NCI-H510A (cell line): ENCODE results near the gene UGT1A5.
"Not testable (repeated sequence)": the region's sequence is repeated elsewhere in the genome, so short reads cannot be mapped to it uniquely, and the experiment has no call there.

ENCODE experiments used
- DNase-seq: peaks from one replicate; lab custom pipeline; 2025; lab: John Stamatoyannopoulos, UW

The UGT1A5 gene

GRCh38 chr2:233746475-233747282 lies 34.0 kb downstream of the UGT1A5 start:
- no peak for DNase-seq

GRCh38 chr2:233747283-233747544 lies 34.5 kb downstream of the UGT1A5 start:
- no peak for DNase-seq

DNA sequence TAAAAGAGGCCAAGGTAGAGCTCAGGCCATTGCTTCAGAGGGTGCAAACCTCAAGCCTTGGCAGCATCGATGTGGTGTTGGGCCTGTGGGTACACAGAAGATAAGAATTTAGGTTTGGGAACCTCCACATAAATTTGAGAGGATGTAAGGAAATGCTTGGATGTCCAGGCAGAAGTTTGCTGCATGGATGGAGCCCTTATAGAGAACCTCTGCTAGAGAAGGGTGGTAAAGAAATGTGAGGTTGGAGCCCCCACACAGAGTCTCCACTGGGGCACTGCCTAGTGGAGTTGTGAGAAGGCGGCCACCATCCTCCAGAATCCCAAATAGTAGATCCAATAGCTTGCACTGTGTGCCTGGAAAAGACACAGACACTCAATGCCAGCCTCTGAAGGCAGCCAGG lies 38.0 kb downstream of the UGT1A5 start:
- DNase-seq, result not testable (repeated sequence)

DNA sequence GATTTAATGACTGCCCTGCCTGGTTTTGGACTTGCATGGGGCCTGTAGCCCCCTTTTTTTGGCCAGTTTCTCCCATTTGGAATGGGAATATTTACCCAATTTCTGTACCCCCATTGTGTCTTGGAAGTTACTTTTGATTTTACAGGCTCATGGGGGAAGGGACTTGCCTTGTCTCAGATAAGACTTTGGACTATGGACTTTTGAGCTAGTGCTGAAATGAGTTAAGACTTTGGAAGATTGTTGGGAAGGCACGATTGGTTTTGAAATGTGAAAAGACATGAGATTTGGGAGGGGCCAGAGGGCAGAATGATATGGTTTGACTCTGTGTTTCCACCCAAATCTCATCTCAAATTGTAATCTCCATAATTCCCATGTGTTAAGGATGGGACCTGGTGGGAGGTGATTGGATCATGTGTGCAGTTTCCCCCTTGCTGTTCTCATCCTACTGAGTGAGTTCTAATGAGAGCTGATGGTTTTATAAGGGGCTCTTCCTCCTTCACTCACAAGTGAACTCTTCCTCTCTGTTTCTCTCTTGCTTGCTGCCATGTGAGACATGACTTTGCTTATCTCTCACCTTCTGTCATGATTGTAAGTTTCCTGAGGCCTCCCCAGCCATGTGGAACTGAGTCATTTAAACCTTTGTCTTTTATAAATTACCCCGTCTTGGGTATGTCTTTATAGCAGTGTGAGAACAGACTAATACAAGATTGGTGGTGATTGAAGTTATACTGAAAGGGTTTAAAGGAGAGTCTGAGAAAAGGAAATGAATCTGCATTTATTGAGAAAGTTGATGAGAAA lies 38.7 kb downstream of the UGT1A5 start:
- DNase-seq, result not testable (repeated sequence)

- DNase-seq, result no peak
These were observed 42.3 kb downstream of the UGT1A5 start for GRCh38 chr2:233754872-233755611.

- no peak for DNase-seq
These were observed 43.8 kb downstream of the UGT1A5 start for GRCh38 chr2:233756429-233757081.

GRCh38 chr2:233758141-233758540 lies 45.4 kb downstream of the UGT1A5 start:
- no peak for DNase-seq

- DNase-seq, result no peak
These were observed 46.1 kb downstream of the UGT1A5 start for GRCh38 chr2:233758849-233759248.

GRCh38 chr2:233760043-233760442 lies 47.3 kb downstream of the UGT1A5 start, which contains the start of gene UGT1A1:
Gene UGT1A1 (plus strand): TSS chr2:233760270. CDS start chr2:233760288, 18 bp downstream.
- DNase-seq, result no peak

DNA sequence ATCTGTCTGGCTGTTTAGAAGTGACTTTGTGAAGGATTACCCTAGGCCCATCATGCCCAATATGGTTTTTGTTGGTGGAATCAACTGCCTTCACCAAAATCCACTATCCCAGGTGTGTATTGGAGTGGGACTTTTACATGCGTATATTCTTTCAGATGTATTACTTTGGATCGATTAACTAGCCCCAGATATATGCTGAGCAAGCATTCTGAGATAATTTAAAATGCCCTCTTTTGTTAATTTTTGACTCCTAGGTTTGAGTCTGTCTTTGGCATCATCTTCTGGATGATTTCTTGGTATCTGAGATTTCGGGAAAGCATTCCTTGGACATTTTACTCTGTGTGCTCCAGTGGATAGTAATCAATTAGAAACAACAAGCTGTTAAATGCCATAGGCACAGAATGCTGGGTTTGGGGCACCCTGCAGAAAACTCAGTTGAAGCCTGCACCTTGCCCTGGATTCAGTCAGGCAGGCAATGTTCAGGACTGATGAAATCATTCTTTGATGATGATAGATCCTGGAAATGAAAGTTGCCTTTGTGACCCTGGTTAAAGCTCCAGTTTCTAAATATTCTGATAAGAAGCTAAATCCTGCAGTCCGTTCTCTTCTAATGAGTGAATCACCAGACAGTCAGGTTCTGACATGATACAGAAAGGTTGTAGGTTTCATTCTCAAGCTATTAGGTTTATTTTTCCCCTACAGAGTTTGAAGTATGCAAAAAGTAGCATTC lies 48.5 kb downstream of the UGT1A5 start:
- no peak for DNase-seq

DNA sequence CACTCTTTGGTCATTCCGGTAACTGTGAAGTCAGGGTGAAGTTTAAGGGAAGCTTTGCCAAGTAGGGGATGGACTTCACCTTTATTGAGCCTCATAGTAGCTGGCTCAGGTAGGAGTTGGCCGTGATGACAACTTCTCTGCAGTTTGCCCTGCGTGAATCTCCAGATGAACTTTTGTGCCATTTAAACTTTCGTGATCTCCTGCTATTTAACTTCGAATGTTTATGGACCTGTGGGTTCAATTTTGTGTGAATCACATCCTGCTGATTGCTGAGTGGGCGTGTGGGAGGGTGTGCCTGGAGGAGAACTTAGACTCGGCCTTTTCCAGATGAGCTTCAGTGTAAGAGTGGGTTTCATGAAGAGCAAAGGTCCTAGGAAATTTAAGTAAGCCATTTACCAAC lies 51.6 kb downstream of the UGT1A5 start:
- DNase-seq, result no peak

GRCh38 chr2:233764761-233765160 lies 52.1 kb downstream of the UGT1A5 start:
- no peak for DNase-seq

DNA sequence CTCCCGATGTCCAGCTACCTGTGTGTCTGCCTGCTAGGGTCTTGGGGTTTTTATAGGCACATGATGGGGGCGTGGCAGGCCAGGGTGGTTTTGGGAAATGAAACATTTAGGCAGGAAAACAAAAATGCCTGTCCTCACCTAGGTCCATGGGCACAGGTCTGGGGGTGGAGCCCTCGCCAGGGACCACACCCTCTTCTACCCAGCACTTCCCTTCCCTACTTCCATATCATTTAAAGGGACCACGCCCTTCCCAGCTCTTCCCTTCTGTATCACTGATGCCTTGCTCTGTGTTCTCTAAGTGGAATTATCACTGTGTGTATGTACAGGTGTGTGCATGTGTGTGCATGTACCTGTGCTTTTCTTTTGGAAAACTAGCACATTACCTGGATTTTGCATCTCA lies 53.7 kb downstream of the UGT1A5 start:
- no peak for DNase-seq

- no peak for DNase-seq
These were observed 55.4 kb downstream of the UGT1A5 start for GRCh38 chr2:233768076-233768475.

DNA sequence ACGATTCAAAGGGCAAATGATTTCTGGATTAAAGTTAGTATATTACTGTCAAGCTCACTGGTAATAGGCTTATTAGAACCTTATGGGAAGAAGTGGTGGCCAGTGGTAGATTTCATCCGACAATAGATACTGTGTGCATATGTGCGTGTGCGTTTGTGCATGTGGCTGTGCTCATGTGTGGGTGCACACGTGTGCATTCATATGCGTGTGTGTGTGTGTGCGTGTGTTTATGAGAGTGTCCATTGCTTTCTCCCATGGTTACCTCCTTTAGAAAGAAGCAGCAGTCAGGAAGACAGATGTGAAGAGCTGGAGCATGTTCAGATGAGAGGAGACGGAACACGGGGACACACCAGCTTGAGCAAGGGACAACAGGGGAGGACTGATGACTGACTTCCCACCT lies 56.6 kb downstream of the UGT1A5 start:
- no peak for DNase-seq

GRCh38 chr2:233772153-233772552 lies 59.4 kb downstream of the UGT1A5 start:
- DNase-seq, result no peak

DNA sequence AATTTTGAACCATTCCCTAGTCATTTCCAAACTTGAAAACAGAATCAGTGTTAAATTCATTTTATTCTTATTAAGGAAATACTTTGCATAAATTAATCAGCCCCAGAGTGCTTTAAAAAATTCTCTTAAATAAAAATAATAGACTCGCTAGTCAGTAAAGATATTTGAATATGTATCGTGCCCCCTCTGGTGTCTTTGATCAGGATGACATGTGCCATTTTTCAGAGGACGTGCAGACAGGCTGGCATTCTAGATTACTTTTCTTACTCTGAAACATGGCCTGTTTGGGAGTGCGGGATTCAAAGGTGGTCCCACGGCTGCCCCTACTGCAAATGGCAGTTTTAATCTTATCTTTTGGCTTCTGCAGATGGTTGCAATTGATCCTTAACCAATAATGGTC lies 59.9 kb downstream of the UGT1A5 start:
- DNase-seq, result no peak

DNA sequence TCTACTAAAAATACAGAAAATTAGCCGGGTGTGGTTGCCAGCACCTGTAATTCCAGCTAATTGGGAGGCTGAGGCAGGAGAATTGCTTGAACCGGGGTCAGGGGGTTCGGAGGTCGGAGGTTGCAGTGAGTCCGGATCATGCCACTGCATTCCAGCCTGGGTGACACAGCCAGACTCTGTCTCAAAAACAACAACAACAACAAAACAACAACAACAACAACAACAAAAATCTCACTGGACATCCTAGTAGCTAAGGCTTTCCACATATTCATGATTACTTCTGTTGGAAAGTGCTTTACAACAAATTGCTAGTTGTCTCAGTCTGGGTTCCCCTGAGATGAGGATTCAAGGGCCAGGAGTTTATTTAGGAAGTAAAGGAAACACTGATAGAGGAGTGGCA lies 61.1 kb downstream of the UGT1A5 start:
- no peak for DNase-seq

DNA sequence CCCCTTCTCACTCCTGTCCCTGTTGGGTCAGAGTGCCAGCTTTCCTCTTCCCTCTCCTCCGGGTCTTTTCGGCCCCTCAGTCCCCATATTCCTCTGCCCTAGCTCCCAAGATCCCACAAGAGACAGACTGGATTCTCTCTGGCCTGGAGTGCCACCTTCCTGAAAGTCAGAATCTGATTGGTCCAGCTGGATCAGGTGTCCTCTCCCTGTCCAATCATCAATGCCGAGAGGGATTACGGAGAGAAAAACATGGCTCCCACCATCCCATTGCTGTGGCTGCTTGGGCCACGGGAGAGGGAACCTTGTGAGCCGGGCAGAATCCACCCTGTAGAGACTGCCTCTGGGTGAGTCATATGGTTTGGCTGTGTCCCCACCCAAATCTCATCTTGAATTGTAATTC lies 62.7 kb downstream of the UGT1A5 start:
- DNase-seq, result no peak

DNA sequence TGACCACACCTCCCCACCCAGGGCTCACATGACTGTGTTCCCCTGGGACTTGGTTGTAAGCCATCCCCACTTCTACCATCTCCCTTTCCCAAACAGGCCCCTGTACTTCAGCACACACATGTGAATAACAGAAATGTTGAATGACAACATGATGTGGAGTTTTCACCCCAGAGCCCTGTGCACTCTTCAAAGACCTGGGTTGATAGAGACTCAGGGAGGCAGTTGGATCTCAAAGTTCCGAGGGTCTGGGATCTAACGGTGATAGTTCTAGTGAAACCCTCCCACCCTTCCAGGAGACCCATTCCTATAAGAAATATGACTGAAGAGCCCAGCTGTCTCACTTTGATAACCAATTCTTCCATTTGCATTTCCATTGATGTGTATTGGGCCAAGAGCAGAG lies 65.3 kb downstream of the UGT1A5 start, which contains the start of gene MROH2A:
Gene MROH2A, plus strand, starts transcription at position 301 of the 400 bp plus-strand sequence. CDS start 1,029 bp downstream, outside the sequence.
- DNase-seq, result no peak

DNA sequence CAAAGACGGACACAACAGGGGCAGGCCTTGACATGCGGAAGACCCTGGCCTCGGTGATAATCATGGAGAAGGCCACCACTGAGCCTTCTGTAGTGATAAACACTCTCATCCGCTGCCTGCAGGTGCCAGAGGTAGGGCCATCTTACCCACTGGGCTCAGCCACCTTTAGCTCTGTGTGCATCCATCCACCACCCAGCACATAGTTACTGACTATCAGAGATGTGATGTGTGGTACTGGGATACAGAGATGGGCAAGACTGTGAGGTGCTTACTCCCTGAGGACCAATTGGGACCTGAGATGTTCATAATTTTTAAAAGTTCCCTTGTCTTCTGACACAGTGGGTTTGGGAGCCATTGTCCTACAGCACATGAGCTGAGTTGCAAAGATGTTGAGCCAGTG lies 67.0 kb downstream of the UGT1A5 start:
- no peak for DNase-seq
